Fibroblast of peridontal ligament (primary cell): ENCODE data around the gene SIRT6.
A peak's percentile ranks its signal among the peaks of the same experiment; 100 is the strongest.
"Not testable (repeated sequence)": the region's sequence is repeated elsewhere in the genome, so short reads cannot be mapped to it uniquely, and the experiment has no call there.

Experiments
- DNase-seq: peaks from one replicate; pipeline ENCODE4 v3.0.0-alpha.2; 2010; ENCODE audit errors: extremely low read depth

Gene SIRT6

GRCh38 chr19:4135386-4135785 lies 47.0 kb downstream of the SIRT6 start:
- not testable (repeated sequence) for DNase-seq

- DNase-seq, result no peak
Observed at GRCh38 chr19:4134351-4134750, 48.0 kb downstream of the SIRT6 start.

GRCh38 chr19:4130744-4131438 lies 51.5 kb downstream of the SIRT6 start:
- peak; percentile 83 for DNase-seq

- not testable (repeated sequence) for DNase-seq
Observed at GRCh38 chr19:4129050-4129449, 53.3 kb downstream of the SIRT6 start.

GRCh38 chr19:4127322-4127721 lies 55.0 kb downstream of the SIRT6 start:
- not testable (repeated sequence) for DNase-seq

- DNase-seq, result no peak
Observed at GRCh38 chr19:4124638-4125037, 57.7 kb downstream of the SIRT6 start.
